ENCODE results near the gene RASGRP1. TPM values are rescaled to one million over a fixed set of nuclear protein-coding genes. Genes with fewer than 3 reads are reported as not detected.

The RASGRP1 gene
- total RNA-seq, 1 donor from 2014 or later: 0.11 TPM

DNA sequence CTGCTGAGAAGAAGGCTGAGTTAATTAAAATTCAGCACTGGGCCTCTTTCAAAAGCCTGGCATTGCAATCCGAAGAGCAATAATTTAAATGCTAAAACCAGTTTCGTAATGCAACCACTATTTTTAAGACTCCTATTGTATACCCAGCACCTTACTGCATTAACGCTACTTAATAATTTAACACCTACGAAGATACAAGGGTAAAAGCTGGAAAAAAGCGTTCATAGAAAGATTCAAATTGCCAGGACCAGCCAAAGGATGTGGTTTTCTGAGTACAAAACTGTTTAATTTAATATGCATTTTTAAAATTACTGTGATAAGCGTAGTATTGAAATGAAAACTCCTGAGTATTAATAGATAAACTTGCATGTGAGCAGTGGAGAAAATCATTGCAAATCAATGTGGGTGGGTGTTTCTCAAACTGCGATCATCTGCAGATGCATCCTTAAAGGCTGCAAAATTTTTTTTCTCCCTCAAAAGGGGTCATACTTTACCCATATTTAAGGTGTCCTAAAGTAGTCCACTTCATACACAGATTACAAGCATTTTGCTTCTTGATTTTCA, 12.9 kb upstream of the RASGRP1 start:
- no peak for DNase-seq
- ATAC-seq (ENCODE audit: poor library complexity): no peak
- intact Hi-C loops (cut with DNase I): no loop called here

GRCh38 chr15:38576837-38577236, 12.2 kb upstream of the RASGRP1 start:
- no peak for DNase-seq
- intact Hi-C loops (cut with DNase I): no loop called here
- ATAC-seq (ENCODE audit: poor library complexity): no peak

DNA sequence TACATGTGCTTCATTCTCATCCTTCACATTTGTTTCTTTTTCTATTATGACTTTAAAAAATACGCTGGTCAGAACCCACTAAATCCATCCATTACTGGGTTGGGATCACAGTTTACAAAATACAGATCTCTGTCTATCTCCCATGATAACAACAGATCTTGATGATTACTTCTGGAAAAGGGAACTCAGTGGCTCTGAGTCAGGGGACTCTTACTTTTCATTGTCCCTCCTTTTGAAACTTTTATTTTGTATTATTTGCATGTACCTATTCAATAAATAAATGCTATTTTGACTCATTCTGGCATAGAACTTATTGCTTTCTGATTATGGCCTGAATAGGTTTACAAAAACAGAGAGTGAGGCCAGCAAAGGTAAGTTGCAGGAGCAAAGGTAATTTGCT, 11.6 kb upstream of the RASGRP1 start:
- intact Hi-C loops (cut with DNase I): no loop called here
- no peak for ATAC-seq (ENCODE audit: poor library complexity)
- DNase-seq: no peak

GRCh38 chr15:38565287-38565670, 665 bp upstream of the RASGRP1 start:
- ATAC-seq (ENCODE audit: poor library complexity): no peak
- intact Hi-C loops (cut with DNase I): loop anchor here (10.0 kb wide), 1 partner anchor 120 kb away; no protein-coding TSS in a partner anchor

DNA sequence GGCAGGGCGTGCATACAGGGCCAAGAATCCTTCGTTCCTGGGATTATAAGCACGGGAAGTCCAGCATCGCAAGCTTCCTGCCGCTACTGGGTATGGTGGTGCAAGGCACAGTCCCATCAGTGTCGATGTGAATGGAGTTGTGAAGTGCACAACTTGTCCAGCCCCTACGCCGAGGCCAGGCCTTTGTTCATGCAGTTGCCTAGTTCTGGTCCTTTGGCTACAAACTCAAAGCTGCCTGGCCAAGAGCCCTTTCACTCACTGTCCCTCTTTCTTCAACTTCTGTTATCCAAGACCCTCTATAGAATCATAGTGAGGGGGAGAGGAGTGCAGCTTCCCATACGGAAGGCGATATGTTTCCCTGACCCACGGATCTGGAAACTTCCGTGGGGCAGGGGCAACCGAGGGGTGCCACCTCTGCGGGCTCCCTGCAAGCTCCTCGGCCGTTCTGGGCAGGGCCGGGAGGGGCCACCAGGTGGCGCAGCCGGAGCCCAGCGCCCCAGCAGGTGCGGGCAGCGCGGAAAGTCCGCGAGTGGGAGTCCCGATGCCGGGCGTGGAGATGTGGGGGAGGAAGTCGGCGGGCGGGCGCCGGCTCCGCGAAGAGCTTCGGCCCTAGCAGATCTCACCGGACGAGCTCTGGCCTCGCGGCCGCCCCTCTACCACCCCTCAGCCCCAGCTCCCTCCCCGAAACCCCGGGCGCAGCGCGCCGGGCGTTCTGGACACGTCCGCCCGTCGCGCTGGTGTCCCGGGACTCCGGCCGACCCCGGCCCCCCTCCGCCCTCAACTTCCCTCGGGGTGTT, 693 bp downstream of the RASGRP1 start:
- DNase-seq (peak; percentile 80), ATAC-seq (ENCODE audit: poor library complexity) (peak; percentile 96)
- intact Hi-C loops (cut with DNase I): loop anchor here (10.0 kb wide), 1 partner anchor 121 kb away; no protein-coding TSS in a partner anchor

More at GRCh38 chr15:38565287-38565670, 665 bp upstream of the RASGRP1 start:
- DNase-seq: no peak

DNA sequence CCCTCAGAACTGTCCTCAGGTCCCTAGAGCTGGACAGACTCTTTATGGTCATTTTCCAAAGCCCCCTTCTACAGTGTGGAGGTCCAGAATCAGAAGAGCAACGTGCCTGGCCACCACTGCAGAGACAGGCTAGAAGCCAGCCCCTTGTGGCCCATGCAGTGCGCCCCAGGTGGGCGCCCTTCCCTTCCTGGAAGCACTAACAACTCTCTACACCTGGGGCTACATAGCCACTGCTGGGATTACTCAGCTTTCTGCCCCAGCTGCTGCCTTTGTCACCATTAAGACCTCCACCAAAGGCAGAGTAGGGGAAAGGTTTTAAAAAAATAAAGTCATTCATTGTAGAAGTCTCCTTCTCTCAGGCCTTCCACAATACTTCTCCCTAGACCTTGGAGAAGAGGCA, 2.3 kb downstream of the RASGRP1 start:
- intact Hi-C loops (cut with DNase I): loop anchor here (10.0 kb wide), 1 partner anchor 123 kb away; no protein-coding TSS in a partner anchor
- ATAC-seq (ENCODE audit: poor library complexity) (no peak), DNase-seq (no peak)

- intact Hi-C loops (cut with DNase I): loop anchor here (10.0 kb wide), 1 partner anchor 124 kb away; no protein-coding TSS in a partner anchor
- DNase-seq: no peak
- no peak for ATAC-seq (ENCODE audit: poor library complexity)
These were observed 4.1 kb downstream of the RASGRP1 start for GRCh38 chr15:38560456-38560926.

DNA sequence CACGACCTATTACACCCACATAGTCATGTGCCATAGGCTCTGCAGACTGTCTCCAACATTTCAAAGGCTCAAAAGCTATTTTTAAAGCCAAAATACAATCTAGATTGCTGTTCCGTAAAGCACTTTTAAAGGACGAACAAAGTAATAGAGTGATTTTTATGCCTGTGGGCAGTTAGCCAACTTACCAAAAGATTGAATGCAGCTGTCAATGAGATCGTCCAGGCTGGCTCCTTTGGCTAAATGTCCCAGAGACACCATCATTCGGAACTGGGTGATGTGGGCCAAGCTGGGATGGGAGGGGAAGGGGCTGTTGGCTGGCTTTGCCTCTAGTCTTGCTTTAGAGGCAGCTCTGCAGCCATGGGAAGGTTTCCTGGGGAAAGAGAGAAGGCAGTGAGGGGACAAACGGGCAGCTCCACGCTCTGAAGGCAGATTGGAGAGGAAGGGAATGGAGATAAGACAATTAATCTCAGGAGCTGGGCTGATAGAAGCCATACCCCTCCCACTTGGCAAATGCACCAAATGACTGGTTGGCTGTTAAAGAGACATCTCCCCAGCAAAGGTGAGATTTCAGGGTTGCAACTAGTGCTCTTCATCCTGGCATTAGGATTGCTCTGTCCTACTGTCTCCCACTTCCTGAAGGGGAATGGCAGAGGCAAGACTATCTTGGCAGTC, 4.8 kb downstream of the RASGRP1 start:
- ATAC-seq (ENCODE audit: poor library complexity): no peak
- DNase-seq: no peak
- intact Hi-C loops (cut with DNase I): loop anchor here (10.0 kb wide), 1 partner anchor 125 kb away; no protein-coding TSS in a partner anchor

GRCh38 chr15:38559131-38559530, 5.5 kb downstream of the RASGRP1 start:
- DNase-seq: no peak
- intact Hi-C loops (cut with DNase I): no loop called here
- no peak for ATAC-seq (ENCODE audit: poor library complexity)

DNA sequence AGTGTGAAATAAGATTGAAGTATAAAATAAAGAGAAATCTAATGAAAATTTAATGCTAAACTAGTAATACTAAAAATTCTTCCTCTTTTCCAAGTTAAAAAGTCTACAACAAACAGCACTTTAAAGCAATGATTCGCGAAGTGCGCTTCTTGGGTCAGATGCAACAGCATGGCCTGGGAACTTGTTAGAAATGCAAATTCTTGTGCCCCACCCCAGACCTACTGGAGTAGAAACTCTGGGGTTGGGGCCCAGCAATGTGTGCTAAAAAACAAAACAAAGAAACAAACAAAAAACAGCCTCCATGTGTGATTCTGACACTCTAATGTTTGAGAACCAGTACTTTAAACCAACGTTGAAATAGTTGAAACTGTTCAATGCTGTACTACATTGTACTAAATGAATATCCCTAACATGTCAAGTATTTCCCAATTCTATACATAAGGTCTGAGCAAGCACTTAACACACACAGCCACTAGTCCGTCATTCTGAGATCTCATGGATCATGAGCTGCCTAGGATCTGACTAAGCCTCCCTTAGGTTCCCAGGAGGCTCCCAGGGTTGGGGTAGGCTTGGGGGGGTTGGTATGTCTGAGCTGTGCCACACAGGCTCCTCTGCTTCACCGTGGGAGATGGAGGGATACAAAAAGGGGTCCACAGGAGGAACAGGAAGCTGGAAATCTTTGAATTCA, 6.1 kb downstream of the RASGRP1 start:
- ATAC-seq (ENCODE audit: poor library complexity) (no peak), DNase-seq (no peak)
- intact Hi-C loops (cut with DNase I): no loop called here

DNA sequence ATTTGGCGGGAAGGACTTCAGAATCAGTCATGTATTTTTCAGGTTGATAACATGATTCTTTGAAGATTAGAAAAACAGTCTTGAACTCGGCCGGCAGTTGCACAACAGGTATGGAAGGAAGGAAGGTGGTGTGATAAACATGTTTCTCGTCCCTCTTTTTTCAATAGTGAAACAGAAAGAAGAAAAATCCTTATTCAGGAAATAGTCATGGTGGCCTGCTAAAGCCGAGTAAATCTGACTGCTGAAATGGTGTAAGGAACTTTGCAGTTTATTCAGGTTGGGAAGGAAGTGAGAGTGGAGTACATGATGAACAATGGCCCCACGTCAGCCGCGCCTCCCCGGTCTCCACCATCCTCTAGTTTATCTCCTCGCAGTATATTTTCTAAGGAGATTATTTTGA, 6.7 kb downstream of the RASGRP1 start:
- ATAC-seq (ENCODE audit: poor library complexity): no peak
- DNase-seq: no peak
- intact Hi-C loops (cut with DNase I): no loop called here

GRCh38 chr15:38555686-38556334, 8.8 kb downstream of the RASGRP1 start:
- DNase-seq (no peak), ATAC-seq (ENCODE audit: poor library complexity) (no peak)
- intact Hi-C loops (cut with DNase I): no loop called here

GRCh38 chr15:38554354-38554753, 10.3 kb downstream of the RASGRP1 start:
- intact Hi-C loops (cut with DNase I): no loop called here
- no peak for ATAC-seq (ENCODE audit: poor library complexity)

DNA sequence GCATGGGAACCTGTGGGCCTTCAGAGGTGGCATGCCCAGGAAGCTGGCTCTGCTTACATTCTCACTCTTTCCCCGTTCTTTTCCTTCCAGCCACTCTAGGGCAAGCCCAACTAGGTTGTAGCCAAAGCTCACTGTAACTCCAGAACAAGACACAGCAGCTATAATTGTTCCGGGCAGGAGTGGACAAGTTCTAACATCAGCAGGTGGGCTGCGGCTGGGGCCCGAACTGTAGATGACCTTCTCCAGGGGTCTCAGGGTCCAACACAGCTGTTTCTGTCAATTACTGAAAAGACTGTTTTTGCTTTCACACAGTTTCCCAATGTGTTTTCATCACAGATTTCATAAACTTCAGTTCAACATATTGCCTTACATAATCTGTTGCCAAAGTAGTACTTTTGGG, 11.5 kb downstream of the RASGRP1 start:
- ATAC-seq (ENCODE audit: poor library complexity): no peak
- intact Hi-C loops (cut with DNase I): no loop called here
- no peak for DNase-seq

More at GRCh38 chr15:38554354-38554753, 10.3 kb downstream of the RASGRP1 start:
- no peak for DNase-seq

DNA sequence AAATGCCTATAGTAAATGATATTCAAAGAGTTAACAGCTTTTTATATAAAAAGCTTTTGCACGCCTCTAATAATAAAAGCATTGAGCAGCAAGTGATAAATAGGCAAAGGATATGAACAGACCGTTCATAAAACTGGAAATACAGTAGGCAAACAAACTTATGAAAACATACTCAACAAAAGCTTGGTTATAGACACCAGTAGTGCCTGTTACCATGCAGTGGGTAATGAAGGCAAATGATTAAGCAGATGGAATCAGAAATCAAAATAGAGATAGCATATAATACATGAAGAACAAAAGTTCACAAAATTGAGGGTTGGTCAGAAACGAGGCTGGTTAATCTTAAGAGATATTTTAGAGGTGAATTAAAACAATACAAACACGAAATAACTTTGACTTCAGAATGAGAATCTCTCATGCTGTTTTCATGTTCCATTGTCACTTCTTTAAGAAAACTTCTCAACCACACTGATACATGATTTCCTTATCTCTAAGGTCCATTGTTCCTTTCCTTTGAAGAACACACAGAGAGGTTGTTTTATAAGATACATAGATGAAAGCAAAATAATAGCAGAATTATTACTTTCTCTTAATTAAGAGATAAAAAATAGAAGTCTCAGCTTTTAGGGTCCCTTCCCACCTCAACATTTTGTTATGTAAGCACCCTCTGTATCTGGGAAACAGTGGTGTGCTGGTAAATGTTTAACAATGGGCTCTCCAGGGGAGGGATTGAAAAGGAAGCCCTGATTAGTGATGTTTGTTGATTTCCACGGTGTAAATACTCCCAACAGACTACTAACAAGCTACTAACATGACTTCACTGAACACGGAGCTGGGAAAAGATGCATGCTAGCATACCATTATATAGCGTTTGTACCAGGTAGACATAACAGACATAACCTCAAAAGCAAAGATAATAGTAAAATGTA, 12.6 kb downstream of the RASGRP1 start:
- DNase-seq (no peak), ATAC-seq (ENCODE audit: poor library complexity) (no peak)
- intact Hi-C loops (cut with DNase I): no loop called here

DNA sequence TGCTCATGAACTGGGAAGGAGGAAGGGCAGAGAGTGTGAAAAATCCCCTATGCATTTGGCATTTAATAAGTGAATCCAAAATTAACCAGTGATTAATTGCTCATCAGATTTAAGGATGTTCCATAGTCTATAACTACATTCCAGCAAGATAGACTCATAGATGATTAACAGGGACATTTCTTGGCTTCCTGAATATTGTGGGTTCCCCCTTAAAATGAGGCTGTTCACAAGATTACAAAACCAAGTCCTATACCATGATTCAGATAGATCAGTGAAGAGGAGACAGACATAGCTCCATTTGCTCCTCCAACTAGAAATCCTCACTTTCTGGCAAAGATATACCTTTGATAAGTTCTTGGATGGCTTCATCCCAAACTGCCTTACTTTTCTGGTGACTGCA, 15.4 kb downstream of the RASGRP1 start:
- no peak for ATAC-seq (ENCODE audit: poor library complexity)
- no peak for DNase-seq
- intact Hi-C loops (cut with DNase I): no loop called here

DNA sequence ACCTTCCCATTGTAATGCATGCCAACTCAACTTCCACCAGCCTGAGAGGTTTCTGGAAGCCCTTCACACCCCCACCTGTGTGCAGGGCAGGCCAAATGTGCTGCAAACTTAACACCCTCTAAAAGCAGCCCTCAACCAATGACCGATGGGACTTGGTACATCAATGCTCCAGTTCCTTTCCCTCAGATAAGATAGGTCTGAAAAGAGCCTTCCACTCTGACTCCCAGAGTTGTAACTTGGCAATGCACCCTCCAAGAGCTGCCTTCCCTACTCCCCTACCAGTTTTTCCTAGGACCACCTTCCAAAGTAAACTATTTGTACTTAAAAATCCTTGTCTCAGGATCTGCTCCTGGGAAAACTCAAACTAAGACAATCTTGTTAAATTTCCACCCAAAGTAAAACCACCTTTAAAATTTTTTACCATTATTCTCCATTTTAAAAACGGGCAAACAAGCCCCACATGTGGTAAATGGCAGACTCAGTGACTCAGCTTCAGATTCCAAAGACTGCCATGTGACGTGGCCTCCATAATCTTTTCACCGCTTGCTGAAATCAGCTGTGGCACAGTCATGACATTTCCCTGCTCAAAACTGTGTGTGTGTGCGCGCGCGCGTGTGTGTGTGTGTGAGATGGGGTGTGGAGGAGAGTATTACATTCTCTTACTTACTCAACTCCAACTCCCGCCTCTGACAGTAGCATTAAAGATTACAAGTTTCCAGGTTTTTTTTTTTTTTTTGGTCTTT, 17.2 kb downstream of the RASGRP1 start:
- intact Hi-C loops (cut with DNase I): no loop called here
- ATAC-seq (ENCODE audit: poor library complexity) (no peak), DNase-seq (no peak)
